Measurements from ENCODE around the gene IWS1.

- no peak for TF ChIP-seq CTCF (conservative IDR thresholded peaks at IDR 0.05; ENCODE audit: low read length)
- no peak for TF ChIP-seq EZH2phosphoT487 (IDR thresholded peaks at IDR 0.05; ENCODE audit: borderline replicate concordance, low read depth, low read length)
Observed at GRCh38 chr2:127485051-127485693, 41.1 kb downstream of the IWS1 start.

All from OCI-LY7 (cell line).